IMR-90 (cell line): ENCODE data around the gene CTDSP1.

ENCODE experiments used
- CEBPB ChIP-seq: IDR thresholded peaks from 2 replicates; pipeline ENCODE4 v1.6.1; 2012; ENCODE audit warnings: low read depth, low read length, improper control_type of control experiment
- FOS ChIP-seq: fragments of 150-350 bp; IDR thresholded peaks from 2 replicates; pipeline ENCODE4 v1.6.1; 2016; ENCODE audit warnings: low read depth, low read length
- MAZ ChIP-seq: IDR thresholded peaks from 2 replicates; pipeline ENCODE4 v1.6.1; 2012; ENCODE audit warnings: low read depth, mild to moderate bottlenecking, low read length, improper control_type of control experiment, moderate library complexity, borderline replicate concordance
- POLR2A ChIP-seq: IDR thresholded peaks from 2 replicates; pipeline ENCODE4 v1.6.1; 2012; ENCODE audit warnings: mild to moderate bottlenecking, low read depth, low read length
- RAD21 ChIP-seq: IDR thresholded peaks from 2 replicates; pipeline ENCODE4 v1.6.1; 2012; ENCODE audit warnings: low read length, improper control_type of control experiment
- TF ChIP-seq, protein P1 (sequence below): conservative IDR thresholded peaks from 2 replicates; pipeline ENCODE4 v1.5.1; 2012; ENCODE audit warnings: mild to moderate bottlenecking, low read depth, low read length, improper control_type of control experiment
- TF ChIP-seq, protein P2 (sequence below): fragments of 150-350 bp; IDR thresholded peaks from 2 replicates; pipeline ENCODE4 v1.6.1; 2016; ENCODE audit warnings: low read depth, mild to moderate bottlenecking, low read length, moderate library complexity, borderline replicate concordance

DNA sequence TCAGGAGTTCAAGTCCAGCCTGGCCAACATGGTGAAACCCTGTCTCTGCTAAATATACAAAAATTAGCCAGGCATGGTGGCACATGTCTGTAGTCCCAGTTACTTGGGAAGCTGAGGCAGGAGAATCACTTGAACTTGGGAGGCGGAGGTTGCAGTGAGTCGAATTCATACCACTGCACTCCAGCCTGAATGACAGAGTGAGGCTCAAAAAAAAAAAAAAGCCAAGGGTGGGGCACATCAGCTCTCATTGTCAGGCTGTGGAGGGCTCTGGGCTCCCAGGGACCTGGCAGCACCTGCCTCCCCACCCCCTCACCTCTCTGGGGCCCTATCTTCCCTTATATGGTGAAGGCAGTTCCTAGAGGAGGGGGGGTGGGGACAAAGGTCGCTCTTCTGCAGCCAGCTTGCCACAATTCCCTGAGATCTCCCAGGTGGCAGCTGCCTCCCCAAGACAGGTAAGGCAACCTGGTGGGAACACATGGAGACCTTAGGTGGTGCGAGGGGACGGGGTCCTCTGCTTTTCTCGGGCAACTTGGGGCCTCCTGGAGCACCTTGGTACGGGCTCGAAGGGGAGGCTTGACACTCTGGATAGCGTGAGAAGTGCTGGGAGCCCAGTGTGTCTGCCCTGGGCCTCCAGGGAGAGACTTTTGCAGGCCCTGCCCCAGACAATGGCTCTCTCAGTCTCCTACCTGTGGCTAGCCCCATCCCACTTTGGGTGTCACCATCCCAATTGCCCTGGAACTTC, 19.2 kb downstream of the CTDSP1 start, which contains the start of gene VIL1:
- TF ChIP-seq, protein P1, sequence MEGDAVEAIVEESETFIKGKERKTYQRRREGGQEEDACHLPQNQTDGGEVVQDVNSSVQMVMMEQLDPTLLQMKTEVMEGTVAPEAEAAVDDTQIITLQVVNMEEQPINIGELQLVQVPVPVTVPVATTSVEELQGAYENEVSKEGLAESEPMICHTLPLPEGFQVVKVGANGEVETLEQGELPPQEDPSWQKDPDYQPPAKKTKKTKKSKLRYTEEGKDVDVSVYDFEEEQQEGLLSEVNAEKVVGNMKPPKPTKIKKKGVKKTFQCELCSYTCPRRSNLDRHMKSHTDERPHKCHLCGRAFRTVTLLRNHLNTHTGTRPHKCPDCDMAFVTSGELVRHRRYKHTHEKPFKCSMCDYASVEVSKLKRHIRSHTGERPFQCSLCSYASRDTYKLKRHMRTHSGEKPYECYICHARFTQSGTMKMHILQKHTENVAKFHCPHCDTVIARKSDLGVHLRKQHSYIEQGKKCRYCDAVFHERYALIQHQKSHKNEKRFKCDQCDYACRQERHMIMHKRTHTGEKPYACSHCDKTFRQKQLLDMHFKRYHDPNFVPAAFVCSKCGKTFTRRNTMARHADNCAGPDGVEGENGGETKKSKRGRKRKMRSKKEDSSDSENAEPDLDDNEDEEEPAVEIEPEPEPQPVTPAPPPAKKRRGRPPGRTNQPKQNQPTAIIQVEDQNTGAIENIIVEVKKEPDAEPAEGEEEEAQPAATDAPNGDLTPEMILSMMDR: no peak
- no peak for TF ChIP-seq POLR2A
- TF ChIP-seq, protein P2, sequence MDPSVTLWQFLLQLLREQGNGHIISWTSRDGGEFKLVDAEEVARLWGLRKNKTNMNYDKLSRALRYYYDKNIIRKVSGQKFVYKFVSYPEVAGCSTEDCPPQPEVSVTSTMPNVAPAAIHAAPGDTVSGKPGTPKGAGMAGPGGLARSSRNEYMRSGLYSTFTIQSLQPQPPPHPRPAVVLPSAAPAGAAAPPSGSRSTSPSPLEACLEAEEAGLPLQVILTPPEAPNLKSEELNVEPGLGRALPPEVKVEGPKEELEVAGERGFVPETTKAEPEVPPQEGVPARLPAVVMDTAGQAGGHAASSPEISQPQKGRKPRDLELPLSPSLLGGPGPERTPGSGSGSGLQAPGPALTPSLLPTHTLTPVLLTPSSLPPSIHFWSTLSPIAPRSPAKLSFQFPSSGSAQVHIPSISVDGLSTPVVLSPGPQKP: no peak
- no peak for TF ChIP-seq FOS
- no peak for TF ChIP-seq MAZ
- no peak for TF ChIP-seq CEBPB
- no peak for TF ChIP-seq RAD21
